ENCODE results near the gene ONECUT2. TPM values are rescaled to one million over a fixed set of nuclear protein-coding genes. Genes with fewer than 3 reads are reported as not detected.

ONECUT2 gene
- polyA plus RNA-seq, 10 donors = 0.01 to 1.1 (median 0.17) TPM

DNA sequence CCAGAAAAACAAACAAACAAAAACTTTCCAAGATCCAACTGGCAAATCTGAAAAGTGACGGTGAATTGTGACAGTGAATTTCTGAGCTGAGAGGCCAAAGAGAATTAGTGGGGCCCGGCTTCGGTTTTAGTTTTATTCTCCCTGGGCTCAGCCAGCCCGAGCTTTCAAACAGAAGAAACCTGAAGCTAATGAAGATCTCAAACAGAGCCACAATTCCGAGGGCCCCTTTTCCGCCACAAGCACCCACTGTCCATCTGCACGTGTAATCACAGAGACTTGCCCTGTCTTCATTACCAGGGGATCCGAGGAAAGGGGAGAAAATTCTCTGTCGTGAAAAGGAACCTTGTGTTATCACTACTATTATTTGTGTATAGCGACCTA, 4.2 kb upstream of the ONECUT2 start:
- DNase-seq = peak in 1 of 3 donors; percentile 26

DNA sequence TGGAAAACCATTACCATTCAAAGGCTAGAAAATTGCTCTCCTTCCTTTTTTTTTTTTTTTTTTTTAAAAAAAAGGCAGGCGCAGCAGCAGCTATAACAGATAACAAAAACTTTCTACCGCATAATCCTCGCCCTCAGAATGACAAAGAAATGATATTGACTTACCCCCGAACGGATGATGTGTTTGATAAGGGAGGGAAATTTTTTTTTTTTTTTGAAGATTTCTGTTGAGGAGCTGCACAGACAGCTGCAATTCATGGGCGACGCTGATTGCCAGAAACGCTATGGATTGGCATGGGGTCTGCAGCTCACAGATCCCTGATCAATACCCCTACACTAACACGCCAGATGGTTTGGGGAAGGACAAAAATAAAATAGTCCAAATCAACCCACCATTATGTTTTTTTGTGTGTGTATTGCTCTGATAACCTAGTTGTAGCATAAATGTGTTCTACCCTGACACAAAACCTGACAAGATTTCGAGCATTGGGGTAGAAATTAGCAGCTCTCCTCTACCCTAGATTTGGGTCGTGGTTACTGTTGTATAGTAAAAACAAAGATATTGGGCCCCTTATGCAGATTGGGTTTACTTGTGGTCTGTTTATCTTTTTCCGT, 3.6 kb upstream of the ONECUT2 start:
- peak in 1 of 3 donors; percentile 17 for DNase-seq

DNA sequence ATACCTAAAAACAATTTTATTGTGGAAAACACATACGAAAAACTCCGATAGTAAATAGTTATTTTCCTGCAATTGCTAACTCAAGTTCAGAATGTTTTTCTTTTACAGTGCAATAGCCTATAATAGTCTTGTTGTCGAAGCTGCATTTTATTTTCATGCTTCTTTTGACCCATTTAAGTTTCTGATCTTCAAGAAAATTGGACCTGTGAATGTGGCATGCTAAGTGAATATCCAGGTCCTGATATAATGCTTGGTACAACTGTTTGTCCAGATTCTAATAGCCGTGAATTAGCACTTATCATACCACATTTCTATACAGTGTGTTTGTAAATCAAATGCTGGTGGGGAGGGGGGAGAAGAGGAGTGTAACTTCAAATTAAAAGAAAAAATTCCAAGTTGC, 3.0 kb upstream of the ONECUT2 start:
- DNase-seq = peak in 1 of 3 donors; percentile 9

DNA sequence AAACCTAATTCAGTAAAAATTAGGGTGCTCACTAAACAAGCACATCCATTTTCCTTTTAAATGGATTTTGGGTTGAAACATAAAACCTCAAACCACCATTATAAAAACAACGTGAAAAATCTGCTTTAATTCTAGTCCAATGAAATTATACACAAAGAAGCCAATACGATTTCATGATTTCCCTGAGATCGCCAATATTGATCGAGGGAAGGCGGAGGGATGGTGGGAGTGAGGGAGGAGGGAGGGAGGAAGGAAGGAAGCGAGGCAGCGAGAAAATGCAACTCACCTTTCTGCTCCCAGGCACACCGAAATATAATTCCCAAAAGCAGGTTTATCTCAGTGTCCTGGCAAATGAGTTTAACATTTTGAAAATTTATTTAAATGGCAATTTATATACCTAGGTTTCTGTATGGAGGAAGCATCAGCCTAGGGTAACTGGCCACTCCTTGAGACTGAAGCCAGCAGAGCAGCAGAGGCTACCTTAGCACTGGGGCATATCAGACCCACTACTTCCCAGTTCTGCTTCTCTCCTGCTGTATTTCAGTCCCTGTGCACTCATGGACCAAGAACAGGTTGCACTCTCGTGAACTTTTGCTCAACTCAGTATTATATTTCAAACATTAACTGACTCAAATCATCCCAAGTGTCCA, 2.3 kb upstream of the ONECUT2 start:
- DNase-seq = peak in 1 of 3 donors; percentile 2

DNA sequence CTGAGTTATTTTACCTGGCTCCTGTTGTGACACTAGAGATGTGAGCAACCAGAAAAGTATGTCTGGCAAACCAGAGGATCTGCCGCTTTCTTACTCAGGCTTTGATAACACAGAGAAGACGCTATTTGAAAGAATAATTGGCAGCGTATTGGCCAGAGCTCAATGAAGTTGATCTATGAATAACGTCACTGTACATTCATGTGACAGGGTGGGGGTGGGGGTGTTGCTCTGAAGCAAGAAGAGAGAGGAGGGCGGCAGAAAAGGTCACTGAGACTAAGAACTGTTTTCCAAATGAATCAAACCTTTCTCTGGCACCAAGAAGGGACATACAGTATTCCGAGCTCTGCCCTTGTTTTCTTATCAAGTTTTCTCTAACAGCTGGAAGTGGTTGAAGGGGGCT, 1.7 kb upstream of the ONECUT2 start:
- DNase-seq = peak in 1 of 3 donors; percentile 3

DNA sequence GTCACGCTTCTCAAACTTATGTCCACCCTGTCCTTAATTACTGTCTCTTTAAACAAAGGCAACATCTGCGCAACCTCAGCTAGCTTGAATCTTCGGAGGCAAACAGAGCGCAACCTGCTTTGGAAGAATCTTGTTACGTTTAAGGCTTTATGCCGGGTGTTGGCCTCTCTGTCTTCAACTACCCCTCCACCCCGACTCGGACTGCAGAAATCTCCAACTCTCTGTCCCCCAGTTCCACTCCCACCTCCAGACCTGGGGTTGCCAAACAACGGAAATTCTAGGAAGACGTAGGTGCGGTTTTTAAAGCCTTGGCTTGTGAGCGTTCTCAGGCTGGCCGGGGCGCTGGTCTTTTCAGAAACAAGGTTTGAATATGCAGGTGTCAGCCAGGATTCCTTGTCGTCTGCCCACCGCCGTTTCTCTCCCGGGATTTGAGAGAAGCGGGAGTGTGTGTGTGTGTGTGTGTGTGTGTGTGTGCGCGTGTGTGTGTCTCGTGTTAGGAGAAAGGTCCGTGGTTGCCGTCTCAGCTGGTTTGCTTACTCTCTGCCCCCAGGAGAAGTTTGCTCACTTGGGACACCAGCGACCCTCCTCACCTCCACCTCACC, 1.1 kb upstream of the ONECUT2 start:
- DNase-seq = peak in 1 of 3 donors; percentile 7

DNA sequence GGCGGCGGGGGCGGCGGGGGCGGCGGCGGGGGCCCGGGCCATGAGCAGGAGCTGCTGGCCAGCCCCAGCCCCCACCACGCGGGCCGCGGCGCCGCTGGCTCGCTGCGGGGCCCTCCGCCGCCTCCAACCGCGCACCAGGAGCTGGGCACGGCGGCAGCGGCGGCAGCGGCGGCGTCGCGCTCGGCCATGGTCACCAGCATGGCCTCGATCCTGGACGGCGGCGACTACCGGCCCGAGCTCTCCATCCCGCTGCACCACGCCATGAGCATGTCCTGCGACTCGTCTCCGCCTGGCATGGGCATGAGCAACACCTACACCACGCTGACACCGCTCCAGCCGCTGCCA, 644 bp downstream of the ONECUT2 start:
- no peak for DNase-seq

DNA sequence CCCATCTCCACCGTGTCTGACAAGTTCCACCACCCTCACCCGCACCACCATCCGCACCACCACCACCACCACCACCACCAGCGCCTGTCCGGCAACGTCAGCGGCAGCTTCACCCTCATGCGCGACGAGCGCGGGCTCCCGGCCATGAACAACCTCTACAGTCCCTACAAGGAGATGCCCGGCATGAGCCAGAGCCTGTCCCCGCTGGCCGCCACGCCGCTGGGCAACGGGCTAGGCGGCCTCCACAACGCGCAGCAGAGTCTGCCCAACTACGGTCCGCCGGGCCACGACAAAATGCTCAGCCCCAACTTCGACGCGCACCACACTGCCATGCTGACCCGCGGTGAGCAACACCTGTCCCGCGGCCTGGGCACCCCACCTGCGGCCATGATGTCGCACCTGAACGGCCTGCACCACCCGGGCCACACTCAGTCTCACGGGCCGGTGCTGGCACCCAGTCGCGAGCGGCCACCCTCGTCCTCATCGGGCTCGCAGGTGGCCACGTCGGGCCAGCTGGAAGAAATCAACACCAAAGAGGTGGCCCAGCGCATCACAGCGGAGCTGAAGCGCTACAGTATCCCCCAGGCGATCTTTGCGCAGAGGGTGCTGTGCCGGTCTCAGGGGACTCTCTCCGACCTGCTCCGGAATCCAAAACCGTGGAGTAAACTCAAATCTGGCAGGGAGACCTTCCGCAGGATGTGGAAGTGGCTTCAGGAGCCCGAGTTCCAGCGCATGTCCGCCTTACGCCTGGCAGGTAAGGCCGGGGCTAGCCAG, 1.2 kb downstream of the ONECUT2 start:
- peak in 1 of 3 donors; percentile 16 for DNase-seq

DNA sequence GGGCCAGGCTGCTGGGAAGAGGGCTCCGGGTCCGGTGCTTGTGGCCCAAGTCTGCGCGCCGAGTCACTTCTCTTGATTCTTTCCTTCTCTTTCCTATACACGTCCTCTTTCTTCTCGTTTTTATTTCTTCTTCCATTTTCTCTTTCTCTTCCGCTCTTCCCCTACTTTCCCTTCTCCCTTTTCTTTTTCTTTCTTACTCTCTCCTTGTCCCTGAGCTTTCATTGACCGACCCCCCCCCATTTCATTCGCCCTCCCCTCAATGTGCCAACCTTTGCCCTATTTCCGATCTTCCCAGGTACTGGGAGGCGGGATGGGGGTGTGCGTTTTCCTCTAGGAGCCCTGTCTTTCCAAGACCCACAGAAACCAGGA, 1.8 kb downstream of the ONECUT2 start:
- DNase-seq = no peak

DNA sequence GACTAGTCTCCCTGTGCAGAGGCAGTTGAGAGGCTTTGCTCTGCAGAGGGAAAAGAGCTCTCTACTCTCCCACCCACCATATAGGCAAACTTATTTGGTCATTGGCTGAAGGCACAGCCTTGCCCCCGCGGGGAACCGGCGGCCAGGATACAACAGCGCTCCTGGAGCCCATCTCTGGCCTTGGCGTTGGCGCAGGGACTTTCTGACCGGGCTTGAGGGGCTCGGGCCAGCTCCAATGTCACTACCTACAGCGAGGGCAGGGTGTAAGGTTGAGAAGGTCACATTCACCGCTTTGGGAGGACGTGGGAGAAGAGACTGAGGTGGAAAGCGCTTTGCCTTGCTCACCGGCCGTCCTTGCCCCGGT, 2.2 kb downstream of the ONECUT2 start:
- no peak for DNase-seq

DNA sequence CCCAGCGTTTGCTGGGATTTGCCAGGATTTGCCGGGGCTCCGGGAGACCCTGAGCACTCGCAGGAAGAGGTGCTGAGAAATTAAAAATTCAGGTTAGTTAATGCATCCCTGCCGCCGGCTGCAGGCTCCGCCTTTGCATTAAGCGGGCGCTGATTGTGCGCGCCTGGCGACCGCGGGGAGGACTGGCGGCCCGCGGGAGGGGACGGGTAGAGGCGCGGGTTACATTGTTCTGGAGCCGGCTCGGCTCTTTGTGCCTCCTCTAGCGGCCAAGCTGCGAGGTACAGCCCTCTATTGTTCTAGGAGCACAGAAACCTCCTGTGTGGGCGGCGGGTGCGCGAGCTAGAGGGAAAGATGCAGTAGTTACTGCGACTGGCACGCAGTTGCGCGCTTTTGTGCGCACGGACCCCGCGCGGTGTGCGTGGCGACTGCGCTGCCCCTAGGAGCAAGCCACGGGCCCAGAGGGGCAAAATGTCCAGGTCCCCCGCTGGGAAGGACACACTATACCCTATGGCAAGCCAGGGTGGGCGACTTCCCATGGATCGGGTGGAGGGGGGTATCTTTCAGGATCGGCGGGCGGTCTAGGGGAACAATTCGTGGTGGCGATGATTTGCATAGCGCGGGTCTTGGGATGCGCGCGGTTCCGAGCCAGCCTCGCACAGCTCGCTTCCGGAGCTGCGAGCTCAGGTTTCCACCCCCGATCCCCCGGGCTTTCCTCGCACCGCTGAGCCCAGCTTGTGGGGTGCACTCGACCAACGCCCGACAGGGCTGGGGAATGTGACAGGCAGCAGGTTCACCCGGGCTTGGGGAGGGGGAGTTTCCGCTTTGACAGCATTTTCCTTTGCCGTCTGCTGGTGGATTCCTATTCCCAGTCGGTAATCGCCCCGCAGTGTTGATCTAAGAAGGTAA, 2.8 kb downstream of the ONECUT2 start:
- DNase-seq = peak in 1 of 3 donors; percentile 55

DNA sequence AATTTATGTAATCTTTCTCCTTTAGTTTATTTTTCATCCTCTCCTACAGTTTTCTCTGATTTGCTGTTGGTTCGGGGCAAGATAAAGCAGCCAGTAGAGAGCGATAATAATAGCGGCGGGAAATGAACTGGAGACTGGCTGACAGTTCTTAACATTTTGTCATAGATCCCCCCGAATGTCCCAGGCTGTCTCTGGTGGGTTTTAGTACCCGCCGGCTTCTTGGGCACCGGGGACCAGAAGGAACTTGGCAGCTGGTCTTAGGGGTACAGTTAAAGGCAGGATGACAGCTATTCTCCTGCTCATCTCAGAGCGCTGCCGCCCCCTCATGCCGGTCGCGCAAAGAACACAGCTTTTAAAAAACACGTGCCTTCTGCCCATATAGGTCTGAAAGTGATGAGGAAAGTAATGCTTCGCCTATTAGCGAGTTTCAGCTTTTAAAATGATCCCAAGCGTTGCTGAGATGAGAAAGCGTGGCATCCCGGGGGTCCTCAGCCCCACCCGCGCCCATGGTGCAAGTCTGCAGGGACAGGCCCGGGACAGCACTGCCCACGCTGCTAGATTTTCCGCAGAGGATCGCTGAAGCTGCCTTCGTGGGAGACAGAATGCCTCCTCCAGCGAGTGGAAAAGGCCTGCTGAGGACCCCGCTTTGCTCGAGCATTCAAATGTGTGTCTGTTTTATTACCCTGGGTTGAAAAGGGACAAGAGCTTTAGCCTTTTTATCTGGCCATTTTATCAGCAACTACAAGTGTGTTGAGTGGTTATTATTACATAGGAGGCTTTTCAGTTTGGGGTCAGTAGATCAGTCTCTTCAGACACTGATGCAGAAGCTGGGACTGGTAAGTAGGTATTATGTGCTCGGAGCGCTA, 3.8 kb downstream of the ONECUT2 start:
- peak in 1 of 3 donors; percentile 4 for DNase-seq

DNA sequence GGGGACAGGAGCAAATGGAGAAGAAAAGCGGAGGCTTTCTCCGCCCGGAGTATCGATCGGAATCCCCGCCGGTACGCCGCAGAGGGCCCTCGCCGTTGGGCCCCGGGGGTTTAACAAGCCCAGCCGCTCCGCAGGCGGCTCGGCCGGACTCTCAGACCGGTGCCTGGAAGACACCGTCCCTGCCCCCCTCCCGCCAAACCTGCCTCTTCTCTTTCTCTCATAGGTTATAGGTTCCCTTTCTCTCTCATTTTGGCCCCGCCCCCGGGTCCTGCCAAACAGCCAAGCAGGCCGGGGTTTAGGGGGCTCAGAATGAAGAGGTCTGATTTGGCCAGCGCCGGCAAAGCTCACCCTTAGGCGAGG, 4.4 kb downstream of the ONECUT2 start:
- DNase-seq = peak in 1 of 3 donors; percentile 2

DNA sequence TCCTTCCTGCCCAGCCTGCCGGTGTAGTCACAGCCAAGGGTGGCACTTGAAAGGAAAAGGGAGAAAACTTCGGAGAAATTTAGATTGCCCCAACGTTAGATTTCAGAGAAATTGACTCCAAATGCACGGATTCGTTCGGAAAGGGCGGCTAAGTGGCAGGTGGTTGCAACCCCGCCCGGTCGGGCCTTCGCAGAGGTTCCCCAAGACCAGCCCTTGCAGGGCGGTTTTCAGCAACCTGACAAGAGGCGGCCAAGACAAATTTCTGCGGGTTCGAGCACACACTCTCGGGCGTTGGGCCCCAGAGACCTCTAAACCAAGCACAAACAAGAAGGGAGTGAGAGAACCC, 4.8 kb downstream of the ONECUT2 start:
- peak in 1 of 3 donors; percentile 3 for DNase-seq

DNA sequence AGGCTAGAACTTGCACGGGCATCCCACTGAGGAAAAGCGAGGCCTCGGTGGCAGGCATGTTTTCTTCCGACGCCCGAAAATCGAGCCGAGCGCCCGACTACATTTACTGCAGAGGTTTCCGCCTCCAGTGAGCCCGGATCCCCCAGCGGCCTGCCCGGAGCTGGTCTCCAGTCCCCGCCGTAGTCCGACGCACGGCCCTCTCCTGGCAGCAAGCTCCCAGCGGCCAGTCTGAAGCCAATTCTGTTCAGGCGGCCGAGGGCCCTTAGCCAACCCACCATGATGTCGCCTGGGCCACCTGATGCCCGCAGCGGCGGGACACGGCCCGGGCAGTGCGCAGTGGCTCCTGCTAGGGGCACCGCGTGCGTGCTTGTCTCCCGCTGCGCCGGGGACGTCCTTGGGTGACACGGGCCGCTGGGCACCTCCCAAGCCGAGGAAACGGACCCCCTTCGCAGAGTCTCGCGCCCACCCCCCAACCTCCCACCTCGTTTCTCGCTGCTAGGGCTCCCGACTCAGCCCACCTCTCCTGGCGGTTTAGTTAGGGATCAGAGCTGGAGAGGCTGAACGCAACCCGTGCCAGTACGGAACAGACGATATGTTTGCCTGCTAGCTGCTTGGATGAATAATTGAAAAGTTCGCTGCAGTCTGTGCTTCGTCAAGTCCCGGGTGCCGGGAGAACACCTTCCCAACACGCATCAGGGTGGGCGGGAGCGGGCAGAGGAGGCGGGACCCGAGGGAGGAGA, 5.3 kb downstream of the ONECUT2 start:
- peak in 1 of 3 donors; percentile 9 for DNase-seq

DNA sequence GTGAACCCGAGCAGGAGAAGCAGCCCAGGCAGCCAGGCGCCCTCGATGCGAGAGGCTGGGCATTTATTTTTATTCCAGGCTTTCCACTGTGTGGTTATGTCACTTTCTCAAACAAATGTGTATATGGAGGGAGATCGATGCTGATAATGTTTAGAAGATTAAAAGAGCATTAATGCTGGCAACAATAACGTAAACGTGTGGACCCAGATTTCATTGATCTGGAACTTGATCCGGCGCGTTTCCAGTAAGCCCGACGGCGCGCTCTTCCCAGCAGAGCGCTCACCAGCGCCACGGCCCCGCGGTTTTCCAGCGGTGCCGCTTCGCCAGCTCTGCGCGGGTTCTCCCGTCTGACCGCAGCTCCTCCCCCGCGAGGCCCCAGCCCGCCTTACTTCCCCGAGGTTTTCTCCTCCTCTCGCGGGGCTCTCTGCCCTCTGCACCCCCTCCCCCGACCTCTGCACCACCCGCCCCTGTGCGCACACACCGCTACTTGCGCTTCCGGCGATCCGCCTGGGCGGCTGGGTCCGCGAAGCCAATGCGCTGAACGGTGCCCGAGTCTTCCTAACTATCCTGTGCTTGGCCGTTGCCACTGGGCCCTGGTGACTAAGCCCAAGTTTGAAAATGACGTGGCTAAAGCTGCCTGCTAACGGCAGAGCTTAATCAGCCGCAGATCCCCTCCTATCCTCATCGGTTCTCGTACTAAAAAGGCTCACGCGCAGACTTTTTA, 6.1 kb downstream of the ONECUT2 start:
- DNase-seq = peak in 1 of 3 donors; percentile 2

DNA sequence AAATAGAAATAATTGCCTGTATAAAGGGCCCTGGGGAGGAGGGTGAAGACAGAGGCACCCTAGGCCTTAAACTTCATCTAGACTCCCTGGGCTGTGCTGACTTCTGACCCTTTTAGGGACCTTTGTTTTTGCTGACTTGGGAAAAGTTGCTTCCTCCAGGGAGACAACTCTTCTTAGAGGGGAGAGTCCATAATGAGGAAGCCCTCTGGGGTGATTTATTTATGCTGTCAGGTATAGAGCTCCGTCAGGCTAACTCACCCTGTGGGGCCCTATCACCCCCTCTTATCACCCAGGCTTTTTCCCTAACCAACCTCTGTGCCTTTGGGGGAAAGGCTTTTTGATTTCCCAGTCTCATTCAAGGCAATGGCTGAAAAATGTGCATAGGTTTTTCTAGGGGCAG, 8.1 kb downstream of the ONECUT2 start:
- no peak for DNase-seq

DNA sequence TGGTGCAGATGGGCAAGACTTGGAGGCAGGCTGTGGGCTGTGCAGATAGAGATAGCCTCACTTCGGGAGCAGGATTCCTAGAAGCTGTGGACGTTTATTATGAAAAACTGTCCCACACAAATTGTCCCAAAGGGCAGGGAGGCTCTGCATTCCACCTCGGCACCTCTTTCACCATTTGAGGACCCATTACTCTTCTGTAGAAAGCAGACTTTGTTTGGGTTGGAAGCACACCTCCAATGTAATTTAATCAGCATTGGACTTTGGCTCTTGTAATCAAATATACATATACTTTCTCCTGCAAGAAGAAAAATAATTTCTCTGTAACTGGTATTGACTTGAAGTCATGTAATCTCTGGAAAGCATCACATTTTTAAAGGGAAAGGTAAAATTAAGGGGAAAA, 8.5 kb downstream of the ONECUT2 start:
- no peak for DNase-seq

DNA sequence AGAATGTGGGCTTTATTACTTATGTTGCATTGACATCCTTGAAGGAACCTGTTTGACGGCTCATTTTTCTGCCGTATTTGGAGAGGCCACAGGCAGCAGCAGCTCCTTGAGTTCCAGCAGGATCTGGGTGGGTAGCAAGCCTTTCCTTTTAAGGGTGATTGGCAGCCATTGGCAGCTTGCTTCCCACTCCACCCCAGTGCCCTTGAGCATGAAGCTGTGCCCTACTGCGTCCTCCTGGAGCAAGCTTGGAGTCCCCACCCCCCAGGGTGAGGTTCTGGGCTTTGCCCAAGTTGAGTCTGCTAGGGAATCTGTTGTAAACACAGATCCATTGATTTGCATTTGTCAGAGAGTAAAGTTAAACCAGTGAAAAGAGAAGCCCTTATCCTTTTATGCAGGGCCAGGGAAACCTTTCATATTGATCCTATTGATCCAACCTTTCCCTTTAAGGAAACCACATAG, 9.2 kb downstream of the ONECUT2 start:
- no peak for DNase-seq
